GM10847 (cell line): ENCODE data around the gene ULK4.

Experiments
- POLR2A ChIP-seq: IDR thresholded peaks from 2 replicates; pipeline ENCODE4 v1.6.1; 2011; ENCODE audit not compliant: insufficient read length; ENCODE audit errors: extremely low read depth

ULK4 gene

DNA sequence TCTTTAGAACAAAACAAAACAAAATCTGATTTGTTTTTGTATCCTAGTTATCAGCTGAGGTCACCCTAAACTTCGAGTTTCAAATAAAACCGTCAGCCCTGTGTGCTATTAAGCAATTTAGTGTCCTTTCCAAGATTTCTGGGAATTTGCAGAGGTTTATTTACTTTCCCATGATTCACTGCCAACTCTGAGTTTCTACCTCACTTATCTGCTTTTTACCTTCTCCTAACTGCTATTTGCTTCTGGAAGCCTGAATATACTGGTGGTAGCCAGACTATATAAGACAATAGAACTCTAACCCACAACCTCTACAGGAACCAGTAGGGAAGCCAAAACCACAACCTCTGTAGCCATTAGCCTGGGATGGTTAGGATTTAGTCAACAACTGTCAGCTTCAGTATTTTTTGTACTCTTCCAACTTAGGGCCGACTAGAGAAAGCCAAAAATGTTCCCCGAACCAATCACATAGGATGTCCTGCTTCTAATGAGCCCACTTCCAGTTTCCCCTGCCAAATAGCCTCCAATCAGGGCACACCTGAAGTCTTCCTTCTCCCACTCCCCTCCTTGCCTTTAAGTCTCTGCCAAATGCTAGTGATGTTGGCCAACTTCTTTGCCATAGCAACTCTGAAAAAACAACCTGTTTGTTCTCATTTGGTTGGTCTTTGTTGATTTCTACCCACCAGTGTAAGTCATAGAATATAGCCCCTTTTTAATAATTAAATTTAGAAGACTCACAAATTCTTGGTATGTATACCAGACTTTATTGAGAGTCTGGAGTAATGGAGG lies 273.1 kb downstream of the ULK4 start:
- no peak for TF ChIP-seq POLR2A

GRCh38 chr3:41684797-41685735 lies 276.8 kb downstream of the ULK4 start:
- no peak for TF ChIP-seq POLR2A

- no peak for TF ChIP-seq POLR2A
These were observed 278.1 kb downstream of the ULK4 start for GRCh38 chr3:41683666-41684350.

DNA sequence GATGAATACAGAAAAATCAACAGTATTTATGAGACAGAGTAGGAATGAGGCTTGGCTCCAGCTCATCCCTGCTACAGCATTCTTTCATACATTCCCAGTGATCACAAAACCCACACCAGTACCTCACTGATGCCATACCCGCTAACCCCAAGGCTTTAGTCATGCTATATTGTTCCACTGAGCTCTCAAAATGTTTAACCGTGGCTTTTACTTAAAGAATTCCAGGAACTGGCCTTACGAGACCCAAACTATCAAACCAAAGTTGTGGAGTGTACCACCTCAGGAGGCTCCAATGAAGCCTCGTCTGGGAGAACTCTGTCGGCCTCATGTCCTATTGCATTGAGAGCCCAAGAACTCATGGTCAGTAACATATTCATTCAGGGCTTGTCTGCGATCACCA lies 278.9 kb downstream of the ULK4 start:
- no peak for TF ChIP-seq POLR2A

DNA sequence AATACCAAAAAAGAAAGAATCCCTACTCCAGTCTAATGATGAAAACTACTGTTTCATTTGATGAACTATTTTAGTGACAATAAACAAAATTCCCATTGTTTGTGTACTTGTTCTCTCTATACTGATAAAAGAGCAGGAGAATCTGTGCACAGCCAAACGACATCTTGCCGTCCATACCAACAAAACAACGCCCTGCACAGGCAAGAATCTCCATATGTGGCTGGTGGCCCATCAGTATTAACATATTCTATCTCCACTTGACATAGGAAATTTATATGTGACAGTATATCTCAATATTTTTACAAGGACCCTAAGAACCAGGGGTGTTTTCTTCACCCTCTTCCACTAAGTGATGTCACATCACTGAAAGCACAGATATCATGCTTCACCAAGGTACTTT lies 279.5 kb downstream of the ULK4 start:
- TF ChIP-seq POLR2A, result no peak

- no peak for TF ChIP-seq POLR2A
These were observed 280.4 kb downstream of the ULK4 start for GRCh38 chr3:41681479-41681878.

DNA sequence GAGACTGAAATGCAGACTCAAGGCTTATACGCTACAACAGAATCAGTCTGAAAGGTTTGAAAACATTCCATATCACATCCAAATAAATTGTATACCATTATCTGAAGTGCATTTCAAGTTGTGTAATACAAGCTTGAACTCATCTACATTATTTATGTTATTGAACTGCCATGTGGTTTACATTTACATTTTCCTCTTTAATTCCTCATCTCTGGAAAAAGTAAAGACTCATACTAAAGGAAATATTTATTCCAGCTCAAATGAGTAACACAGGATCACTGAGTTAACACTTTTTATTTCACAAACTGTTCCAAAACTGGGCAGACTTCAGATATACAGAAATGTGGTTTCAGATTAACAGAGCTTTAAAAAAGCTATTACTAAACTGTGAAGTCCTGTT lies 282.5 kb downstream of the ULK4 start:
- no peak for TF ChIP-seq POLR2A

GRCh38 chr3:41674449-41674848 lies 287.5 kb downstream of the ULK4 start:
- no peak for TF ChIP-seq POLR2A

GRCh38 chr3:41673650-41674049 lies 288.3 kb downstream of the ULK4 start:
- no peak for TF ChIP-seq POLR2A

DNA sequence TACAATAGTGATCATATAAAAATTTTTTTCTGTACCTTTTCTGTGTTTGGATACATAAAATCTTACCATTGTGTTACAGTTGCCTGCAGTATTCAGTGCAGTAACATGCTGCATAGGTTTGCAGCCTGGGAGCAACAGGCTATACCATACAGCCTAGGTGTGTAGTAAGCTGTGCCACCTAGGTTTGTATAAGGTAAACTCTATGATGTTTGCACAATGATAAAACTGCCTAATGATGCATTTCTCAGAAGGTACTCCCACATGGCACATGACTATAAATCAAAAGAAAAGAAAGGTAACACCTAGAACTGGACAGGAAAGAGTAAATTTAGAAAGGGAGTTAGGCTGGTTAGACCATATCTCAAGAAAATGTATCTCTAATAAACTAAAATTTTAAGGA lies 293.5 kb downstream of the ULK4 start:
- no peak for TF ChIP-seq POLR2A

DNA sequence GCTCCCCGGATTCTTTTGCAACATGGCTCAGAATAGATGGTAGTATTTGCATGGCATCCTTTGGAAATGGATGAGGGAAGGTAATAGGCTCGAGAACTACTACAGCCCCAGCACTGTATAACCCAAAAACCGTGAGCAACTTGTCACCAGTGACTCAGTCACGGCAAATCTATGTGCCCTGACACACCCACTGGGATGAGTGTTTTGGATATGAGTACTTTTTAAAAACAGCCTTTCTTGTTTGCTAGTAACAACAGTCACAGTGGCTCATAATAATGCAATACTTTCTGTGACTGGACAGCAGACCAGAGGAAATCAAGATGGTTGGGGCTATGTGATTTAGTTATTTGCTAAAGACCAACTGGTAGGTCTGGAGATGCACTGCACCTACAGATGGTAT lies 299.6 kb downstream of the ULK4 start:
- TF ChIP-seq POLR2A, result no peak

- no peak for TF ChIP-seq POLR2A
These were observed 300.1 kb downstream of the ULK4 start for GRCh38 chr3:41661796-41662195.

DNA sequence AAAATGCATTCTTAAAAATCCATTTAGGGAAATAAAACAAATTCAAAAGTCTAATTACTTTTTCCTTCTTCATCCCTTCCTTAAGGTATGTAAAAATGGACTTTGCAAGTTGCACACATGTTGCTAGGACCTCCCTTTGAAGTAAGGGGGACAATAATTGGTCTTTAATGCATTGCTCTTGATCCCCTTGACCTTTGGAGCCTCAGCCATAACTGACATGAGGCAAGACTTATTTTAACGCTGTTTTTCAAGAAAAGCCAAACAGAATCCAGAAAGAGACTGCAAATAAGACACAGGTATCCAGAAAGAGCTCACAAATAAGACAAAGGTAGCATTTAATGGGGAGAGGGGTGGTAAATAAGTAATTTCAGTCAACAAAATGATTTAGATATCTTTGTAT lies 301.4 kb downstream of the ULK4 start:
- TF ChIP-seq POLR2A, result no peak

- TF ChIP-seq POLR2A, result no peak
These were observed 308.2 kb downstream of the ULK4 start for GRCh38 chr3:41653571-41654239.

GRCh38 chr3:41652931-41653330 lies 309.0 kb downstream of the ULK4 start:
- no peak for TF ChIP-seq POLR2A
